Left lung (tissue), 10 donors: ENCODE measurements around the gene PRKD1. TPM values are rescaled to one million over a fixed set of nuclear protein-coding genes. Genes with fewer than 3 reads are reported as not detected.
"Not testable (repeated sequence)": the region's sequence is repeated elsewhere in the genome, so short reads cannot be mapped to it uniquely, and the experiment has no call there.

ENCODE experiments used
- ATAC-seq: fragments of 200-7000 bp; cut with Tn5 transposase; one replicate; pipeline ENCODE4 v1.9.1; 2020; ENCODE audit warnings: moderate library complexity
- DNase-seq, 4 donors: peaks; one replicate each; pipeline ENCODE4 v3.0.0-alpha.2; 2013 to 2020
- H3K27ac ChIP-seq, 2 donors: fragments of 200-600 bp; sonication (generic) in 1 of 2; one replicate each; pipeline versions ENCODE4 v1.5.0 to v1.8.0; 2020 to 2021
- H3K27me3 ChIP-seq, 2 donors: fragments of 200-600 bp; sonication (generic) in 1 of 2; one replicate each; pipeline versions ENCODE4 v1.5.0 to v1.8.0; 2020 to 2021
- H3K36me3 ChIP-seq, 2 donors: fragments of 200-600 bp; sonication (generic) in 1 of 2; one replicate each; pipeline versions ENCODE4 v1.5.0 to v1.8.0; 2020 to 2021
- H3K4me1 ChIP-seq, 2 donors: fragments of 200-600 bp; one replicate each; pipeline ENCODE4 v1.8.0; 2021
- H3K4me3 ChIP-seq, 2 donors: fragments of 200-600 bp; sonication (generic) in 1 of 2; one replicate each; pipeline versions ENCODE4 v1.5.0 to v1.8.0; 2020 to 2021; ENCODE audit warnings: mild to moderate bottlenecking in 1 of 2
- H3K9me3 ChIP-seq, 2 donors: fragments of 200-600 bp; sonication (generic) in 1 of 2; one replicate each; pipeline versions ENCODE4 v1.5.0 to v1.8.0; 2020 to 2021
- intact Hi-C, 2 donors: fragments of 100-400 bp; cut with DNase I; formaldehyde crosslinking; loops; one replicate each; pipeline versions ENCODE4 v1.11.2 to v1.14.2; 2022
- polyA plus RNA-seq, 6 donors: library from polyadenylated mRNA; unstranded; fragments of 120-200 nt; gene quantifications; one replicate each; pipeline ENCODE4 v1.2.1, GENCODE V29; 2013; ENCODE audit not compliant: insufficient read length in 6 of 6
- total RNA-seq, 2 donors: library from RNA; stranded (reverse); fragmentation: NEBNext Ultra II Directional; extraction: Animal tissue kit (Norgen Biotek cat#: 25700); gene quantifications; one replicate each; pipeline ENCODE4 v1.2.1, GENCODE V29; 2021
- TF ChIP-seq, protein P1 (sequence below), 2 donors: fragments of 200-600 bp; sonication (generic) in 1 of 2; IDR thresholded peaks; one replicate each; pipeline versions ENCODE4 v1.5.0 to v1.8.0; 2021; ENCODE audit warnings: antibody characterized with exemption in 2 of 2
- donor health status: DM: no; HTN: yes; CAD: no.
- donor health status: DM: no; HTN: no; CAD: no.

Gene PRKD1
- total and polyA plus RNA-seq, 8 donors: 13.6 to 35.1 (median 23.0) TPM

GRCh38 chr14:29734732-29735131 lies 192.9 kb downstream of the PRKD1 start:
- H3K4me1 ChIP-seq: peaks cover 0 to 4% of the 10 kb centered on the region in 2 donors
- no peaks in the 10 kb centered on the region for H3K9me3 ChIP-seq
- ATAC-seq: no peak
- no peak overlapping the region for H3K4me3 ChIP-seq
- intact Hi-C loops: no loop called here
- TF ChIP-seq, protein P1, sequence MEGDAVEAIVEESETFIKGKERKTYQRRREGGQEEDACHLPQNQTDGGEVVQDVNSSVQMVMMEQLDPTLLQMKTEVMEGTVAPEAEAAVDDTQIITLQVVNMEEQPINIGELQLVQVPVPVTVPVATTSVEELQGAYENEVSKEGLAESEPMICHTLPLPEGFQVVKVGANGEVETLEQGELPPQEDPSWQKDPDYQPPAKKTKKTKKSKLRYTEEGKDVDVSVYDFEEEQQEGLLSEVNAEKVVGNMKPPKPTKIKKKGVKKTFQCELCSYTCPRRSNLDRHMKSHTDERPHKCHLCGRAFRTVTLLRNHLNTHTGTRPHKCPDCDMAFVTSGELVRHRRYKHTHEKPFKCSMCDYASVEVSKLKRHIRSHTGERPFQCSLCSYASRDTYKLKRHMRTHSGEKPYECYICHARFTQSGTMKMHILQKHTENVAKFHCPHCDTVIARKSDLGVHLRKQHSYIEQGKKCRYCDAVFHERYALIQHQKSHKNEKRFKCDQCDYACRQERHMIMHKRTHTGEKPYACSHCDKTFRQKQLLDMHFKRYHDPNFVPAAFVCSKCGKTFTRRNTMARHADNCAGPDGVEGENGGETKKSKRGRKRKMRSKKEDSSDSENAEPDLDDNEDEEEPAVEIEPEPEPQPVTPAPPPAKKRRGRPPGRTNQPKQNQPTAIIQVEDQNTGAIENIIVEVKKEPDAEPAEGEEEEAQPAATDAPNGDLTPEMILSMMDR (IDR thresholded peaks at IDR 0.05): no peak
- H3K27me3 ChIP-seq: no peaks in the 10 kb centered on the region
- no peaks in the 10 kb centered on the region for H3K36me3 ChIP-seq
- DNase-seq: no peak
- H3K27ac ChIP-seq: no peak overlapping the region

DNA sequence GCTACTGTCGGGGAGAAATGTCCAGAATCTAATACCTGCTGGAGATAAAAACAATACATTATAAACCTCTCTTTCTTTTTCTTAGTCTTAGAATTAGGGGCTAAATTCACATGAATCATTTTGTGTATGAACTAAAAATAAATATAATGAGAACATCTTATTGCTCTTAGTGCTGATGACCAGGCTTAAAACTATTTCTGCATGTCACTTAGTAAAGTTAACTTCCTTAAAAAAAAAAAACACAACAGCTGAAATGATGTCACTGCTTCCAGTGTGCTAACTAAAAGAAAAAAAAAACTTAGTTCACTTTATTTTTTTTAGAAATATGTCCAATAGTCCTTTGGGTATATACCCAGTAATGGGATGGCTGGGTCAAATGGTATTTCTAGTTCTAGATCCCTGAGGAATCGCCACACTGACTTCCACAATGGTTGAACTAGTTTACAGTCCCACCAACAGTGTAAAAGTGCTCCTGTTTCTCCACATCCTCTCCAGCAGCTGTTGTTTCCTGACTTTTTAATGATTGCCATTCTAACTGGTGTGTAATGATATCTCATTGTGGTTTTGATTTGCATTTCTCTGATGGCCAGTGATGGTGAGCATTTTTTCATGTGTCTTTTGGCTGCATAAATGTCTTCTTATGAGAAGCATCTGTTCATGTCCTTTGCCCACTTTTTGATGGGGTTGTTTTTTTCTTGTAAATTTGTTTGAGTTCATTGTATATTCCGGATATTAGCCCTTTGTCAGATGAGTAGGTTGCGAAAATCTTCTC lies 200.9 kb downstream of the PRKD1 start:
- peak; percentile 21 for ATAC-seq
- H3K4me3 ChIP-seq, DNase-seq, H3K27me3 ChIP-seq, H3K4me1 ChIP-seq, intact Hi-C loops, H3K36me3 ChIP-seq, H3K9me3 ChIP-seq: not testable (repeated sequence)
- peak overlapping the region in 1 of 2 donors; percentile 27 for H3K27ac ChIP-seq

GRCh38 chr14:29724991-29725390 lies 202.7 kb downstream of the PRKD1 start:
- no peak overlapping the region for H3K27ac ChIP-seq
- no peaks in the 10 kb centered on the region for H3K27me3 ChIP-seq
- DNase-seq (peak in 2 of 4 donors; percentile 48 to 63), ATAC-seq (peak; percentile 80)
- TF ChIP-seq, protein P1 (IDR thresholded peaks at IDR 0.05): no peak
- no peaks in the 10 kb centered on the region for H3K9me3 ChIP-seq
- no peaks in the 10 kb centered on the region for H3K36me3 ChIP-seq
- H3K4me3 ChIP-seq: no peak overlapping the region
- intact Hi-C loops: no loop called here
- no peaks in the 10 kb centered on the region for H3K4me1 ChIP-seq

- Histone ChIP-seq H3K36me3 (no peaks in the 10 kb centered on the region), H3K27ac (no peak overlapping the region), H3K4me1 (no peaks in the 10 kb centered on the region), H3K27me3 (no peaks in the 10 kb centered on the region), H3K4me3 (no peak overlapping the region), H3K9me3 (no peaks in the 10 kb centered on the region)
- DNase-seq (no peak), ATAC-seq (no peak)
- TF ChIP-seq, protein P1 (IDR thresholded peaks at IDR 0.05): no peak
- intact Hi-C loops: no loop called here
Measured at GRCh38 chr14:29722831-29723230, 204.8 kb downstream of the PRKD1 start.

DNA sequence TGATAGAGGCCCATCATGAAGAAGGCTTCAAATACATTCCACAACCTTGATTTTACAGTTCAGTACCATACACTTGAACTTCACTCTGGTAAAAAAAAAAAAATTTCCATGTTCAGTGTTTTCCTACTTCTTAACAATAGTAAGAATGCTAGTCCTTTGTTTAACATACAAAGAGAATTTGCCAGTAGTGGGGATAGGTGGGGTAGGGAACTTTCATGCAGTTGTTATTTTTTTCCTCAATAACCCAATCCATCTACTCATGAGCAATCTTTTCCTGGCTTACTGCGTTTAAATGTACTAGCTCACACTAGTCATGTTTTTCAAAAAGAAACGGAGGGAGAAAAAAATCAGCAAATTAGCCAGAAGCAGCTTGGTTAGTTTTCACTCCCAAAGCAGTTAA lies 206.1 kb downstream of the PRKD1 start:
- H3K4me1 ChIP-seq: no peaks in the 10 kb centered on the region
- H3K9me3 ChIP-seq: no peaks in the 10 kb centered on the region
- DNase-seq: no peak
- intact Hi-C loops: no loop called here
- H3K27me3 ChIP-seq: no peaks in the 10 kb centered on the region
- no peak for ATAC-seq
- H3K27ac ChIP-seq: no peak overlapping the region
- no peaks in the 10 kb centered on the region for H3K36me3 ChIP-seq
- H3K4me3 ChIP-seq: no peak overlapping the region
- TF ChIP-seq, protein P1 (IDR thresholded peaks at IDR 0.05): no peak

DNA sequence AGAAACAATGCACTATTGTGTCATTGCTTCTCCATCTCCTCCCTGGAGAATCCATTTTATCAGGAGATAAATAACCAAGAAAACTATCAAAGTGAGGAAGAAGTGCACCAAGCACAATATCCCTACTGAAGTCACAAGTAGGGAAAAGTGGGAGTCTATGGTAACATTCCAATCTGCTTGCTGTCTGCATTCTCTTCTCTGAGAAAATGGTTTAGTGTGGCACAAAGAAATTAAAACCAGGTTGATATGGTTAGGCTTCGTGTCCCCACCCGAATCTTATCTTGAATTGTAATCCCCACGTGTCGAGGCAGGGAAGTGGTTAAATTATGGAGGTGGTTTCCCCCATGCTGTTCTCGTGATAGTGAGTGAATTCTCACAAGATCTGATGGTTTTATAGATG lies 209.7 kb downstream of the PRKD1 start:
- Histone ChIP-seq H3K27me3 (no peaks in the 10 kb centered on the region), H3K4me1 (no peaks in the 10 kb centered on the region), H3K4me3 (no peak overlapping the region), H3K36me3 (no peaks in the 10 kb centered on the region), H3K27ac (no peak overlapping the region), H3K9me3 (no peaks in the 10 kb centered on the region)
- TF ChIP-seq, protein P1 (IDR thresholded peaks at IDR 0.05): no peak
- intact Hi-C loops: no loop called here
- no peak for DNase-seq
- ATAC-seq: no peak
